Putamen (tissue), 1 donor: ENCODE measurements around the gene CEACAM3.

Source experiments
- DNase-seq: peaks from one replicate; pipeline ENCODE4 v3.0.0-alpha.2; 2016; ENCODE audit warnings: low spot score

Gene CEACAM3

DNA sequence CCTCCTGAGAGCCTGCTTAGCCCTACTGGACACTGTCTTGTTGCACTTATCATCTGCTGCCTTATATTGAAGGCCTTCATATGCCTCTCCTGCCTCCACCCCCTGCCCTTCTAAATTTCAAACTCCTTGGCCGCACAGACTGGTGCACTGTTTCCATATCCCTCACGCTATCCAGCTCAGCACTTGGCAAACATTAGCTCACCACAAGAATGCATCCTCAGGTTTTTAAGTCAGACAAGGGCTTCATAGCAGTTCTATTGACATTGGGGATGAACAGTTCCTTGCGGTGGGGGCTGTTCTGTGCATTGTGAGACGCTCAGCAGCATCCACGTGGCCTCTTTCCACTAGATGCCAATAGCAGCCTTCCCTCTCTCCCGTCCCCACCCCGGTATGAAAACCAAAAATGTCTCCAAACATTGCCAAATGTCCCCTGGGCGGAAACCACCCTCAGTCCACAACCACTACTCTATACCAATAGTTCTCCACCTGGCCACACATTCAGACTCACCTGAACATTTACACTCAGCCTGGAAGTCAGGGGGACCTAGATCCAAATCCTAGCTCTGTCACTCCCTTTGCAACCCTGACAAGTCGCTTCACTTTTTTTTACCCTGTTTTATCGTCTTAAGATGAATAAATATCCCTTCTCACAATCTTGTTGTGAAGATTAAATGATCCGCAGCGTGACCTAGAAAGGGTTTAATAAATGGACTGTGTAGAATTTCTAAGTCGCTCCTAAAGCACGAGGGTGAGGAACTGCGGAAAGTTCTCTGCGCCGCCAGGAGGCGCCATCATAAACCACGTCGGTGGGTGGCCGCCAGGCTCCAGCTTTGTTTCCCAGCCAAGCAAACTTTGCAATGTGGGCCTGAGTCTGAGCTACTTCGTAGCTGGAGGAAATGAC, 3.6 kb upstream of the CEACAM3 start:
- DNase-seq, result no peak

DNA sequence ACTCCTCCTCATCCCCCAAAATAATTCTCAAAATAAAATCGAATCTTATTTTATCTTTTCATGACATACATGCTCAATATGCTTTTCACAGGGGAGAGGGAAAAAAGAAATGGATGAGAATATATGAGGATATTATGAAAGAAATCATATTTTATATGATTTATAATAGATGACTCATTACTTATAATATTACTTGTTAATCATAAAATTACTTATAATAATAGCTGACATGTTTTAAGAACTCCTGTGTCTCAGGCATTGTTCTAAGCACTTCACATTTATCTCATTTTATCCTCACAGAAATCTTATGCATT, 3.0 kb upstream of the CEACAM3 start:
- DNase-seq, result no peak

DNA sequence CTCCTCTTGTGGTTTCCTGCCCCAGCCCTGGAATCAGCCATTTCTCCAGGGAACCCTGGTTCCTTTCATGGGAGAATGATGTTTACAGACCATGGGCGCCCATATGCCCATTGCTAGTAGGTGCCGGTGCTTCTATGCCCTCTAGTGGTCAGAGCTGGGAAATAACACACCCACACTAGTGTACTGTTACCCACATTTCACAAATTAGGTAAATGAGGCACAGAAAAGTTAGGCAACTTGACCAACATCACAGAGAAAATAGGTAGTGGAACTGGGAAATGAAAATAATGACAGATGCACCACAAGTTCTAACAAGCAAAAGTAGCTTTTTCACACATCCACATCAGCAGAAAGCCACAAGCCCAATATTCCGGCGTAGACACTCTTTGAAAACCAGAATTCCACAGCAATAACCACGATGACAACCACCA, 1.3 kb upstream of the CEACAM3 start:
- no peak for DNase-seq

DNA sequence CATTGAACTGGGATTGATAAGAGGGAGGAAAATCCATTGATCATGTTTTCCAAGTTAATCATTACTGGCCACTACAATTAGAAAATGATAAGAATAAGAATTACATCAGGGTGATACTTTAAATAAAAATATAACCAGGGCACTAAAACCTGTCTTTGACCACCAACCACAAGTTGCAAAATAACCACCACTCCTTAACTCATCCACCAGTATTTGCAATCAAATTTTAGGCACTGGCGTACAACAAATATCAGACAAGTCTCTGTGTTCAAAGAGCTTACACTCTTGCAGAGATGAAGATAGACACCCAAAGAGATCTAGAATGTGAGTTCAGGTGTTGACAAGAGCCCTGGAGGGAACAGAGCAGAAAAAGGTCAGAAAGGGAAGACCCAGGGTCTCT, 514 bp downstream of the CEACAM3 start:
- no peak for DNase-seq

DNA sequence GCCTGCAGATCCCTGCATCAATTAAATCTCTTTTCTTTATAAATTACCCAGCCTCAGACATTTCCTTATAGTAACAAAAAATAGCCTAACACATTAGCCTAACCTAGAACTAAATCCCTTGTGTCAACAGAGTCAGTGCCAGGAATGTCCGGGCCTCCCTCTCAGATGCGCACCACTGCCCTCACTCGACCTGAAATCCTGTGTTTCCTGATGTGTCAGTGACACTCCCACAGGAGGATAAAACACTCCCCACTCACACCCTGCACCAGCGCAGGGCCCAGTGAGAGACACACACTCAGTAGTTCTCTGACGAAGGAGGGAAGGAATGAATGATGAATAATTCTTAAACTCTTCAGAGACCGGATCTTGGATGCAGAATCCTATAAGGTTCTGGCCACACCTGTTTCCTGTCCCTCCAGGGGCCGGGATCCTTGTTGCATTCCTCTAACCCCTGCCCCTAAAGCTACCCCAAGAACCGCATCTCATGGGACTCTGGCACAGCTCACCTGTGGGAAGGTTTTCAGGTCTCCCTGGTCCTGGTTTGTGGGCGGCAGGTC, 3.1 kb downstream of the CEACAM3 start:
- DNase-seq, result no peak

DNA sequence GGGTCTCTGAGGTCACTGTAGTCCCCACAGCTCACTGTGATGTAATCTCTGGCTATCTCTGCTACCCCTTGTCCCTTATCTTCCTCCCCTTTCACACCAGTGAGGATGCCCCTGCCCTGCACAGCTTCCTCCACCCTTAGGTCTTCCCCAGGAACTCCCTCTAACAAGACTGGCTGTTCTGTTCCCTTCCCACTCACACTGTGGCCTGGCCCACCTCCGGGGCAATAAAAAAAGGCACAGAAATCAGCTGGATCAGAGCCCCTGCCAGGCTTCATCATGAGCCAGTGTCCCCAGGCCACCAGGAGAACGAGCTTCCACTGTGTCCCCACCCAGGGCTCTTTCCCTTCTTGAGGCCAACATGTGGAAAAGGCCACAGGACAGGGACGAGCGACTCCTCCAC, 4.6 kb downstream of the CEACAM3 start:
- DNase-seq, result no peak

DNA sequence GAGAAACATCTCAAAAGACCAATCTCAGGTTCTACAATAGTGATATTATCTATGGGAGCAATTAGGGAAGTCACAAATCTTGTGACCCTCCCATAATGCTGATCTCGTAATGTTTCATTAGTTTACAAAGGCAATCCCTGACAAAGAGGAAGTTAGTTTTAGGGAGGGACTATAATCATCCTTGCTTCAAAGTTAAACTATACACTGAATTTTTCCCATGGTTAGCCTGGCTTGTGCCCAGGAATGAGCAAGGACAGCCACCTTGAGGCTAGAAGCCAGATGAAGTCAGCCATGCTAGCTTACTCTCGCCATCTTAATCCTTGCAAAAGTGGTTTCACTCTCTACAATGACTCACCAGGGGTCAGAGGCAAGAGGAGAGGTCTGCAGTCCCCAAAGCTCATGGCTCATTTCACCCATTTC, 5.4 kb downstream of the CEACAM3 start:
- no peak for DNase-seq

DNA sequence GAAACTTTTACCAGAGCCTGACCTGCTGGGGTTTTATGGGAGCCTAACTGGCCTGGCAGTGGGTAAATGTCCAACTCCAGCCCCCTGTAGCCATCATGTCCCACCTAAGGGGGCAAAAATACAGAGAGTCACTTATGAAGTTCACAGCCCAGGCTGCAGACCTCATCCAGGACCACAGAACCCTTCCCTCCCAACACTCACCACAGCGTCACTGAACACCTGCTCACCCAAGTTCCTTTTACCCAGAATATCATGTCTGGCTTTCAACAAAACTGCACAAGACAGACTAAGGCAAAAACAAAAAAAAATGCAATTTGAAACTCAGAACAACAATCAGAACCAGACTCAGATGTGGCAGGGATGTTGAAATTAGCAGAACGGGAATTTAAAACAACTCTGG, 6.4 kb downstream of the CEACAM3 start:
- DNase-seq, result no peak

DNA sequence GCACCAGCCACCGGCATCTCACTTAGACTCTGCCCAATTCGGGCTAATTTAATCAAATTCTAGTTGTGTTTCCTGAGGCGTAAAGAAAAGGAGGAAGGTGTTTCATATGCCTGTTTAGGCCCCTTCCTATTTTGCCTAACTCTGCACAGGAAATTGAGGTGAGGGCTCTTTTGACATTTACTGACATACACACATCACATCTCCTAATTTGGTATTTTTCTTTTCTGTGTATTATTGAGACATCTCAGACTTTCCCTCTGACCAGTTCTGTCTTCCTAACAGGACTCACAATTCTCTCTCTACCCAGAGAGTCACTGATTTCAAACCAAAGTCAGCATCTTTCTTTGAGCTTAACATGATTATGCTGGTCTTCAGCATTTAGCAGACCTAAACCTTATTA, 7.9 kb downstream of the CEACAM3 start:
- DNase-seq, result no peak

DNA sequence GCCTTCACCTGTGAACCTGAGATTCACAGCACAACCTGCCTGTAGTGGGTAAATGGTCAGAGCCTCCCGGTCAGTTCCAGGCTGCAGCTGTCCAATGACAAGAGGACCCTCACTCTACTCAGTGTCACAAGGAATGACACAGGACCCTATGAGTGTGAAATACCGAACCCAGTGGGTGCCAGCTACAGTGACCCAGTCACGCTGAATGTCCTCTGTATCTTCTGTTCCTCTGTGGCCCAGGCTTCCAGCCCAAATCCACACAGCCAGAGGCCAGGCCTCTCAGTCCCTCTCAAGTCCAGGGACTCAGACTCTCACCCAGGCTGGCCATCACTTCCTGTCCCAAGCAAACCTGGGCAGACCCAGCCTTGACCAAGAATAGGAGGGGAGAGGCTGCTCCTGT, 10.8 kb downstream of the CEACAM3 start:
- no peak for DNase-seq

DNA sequence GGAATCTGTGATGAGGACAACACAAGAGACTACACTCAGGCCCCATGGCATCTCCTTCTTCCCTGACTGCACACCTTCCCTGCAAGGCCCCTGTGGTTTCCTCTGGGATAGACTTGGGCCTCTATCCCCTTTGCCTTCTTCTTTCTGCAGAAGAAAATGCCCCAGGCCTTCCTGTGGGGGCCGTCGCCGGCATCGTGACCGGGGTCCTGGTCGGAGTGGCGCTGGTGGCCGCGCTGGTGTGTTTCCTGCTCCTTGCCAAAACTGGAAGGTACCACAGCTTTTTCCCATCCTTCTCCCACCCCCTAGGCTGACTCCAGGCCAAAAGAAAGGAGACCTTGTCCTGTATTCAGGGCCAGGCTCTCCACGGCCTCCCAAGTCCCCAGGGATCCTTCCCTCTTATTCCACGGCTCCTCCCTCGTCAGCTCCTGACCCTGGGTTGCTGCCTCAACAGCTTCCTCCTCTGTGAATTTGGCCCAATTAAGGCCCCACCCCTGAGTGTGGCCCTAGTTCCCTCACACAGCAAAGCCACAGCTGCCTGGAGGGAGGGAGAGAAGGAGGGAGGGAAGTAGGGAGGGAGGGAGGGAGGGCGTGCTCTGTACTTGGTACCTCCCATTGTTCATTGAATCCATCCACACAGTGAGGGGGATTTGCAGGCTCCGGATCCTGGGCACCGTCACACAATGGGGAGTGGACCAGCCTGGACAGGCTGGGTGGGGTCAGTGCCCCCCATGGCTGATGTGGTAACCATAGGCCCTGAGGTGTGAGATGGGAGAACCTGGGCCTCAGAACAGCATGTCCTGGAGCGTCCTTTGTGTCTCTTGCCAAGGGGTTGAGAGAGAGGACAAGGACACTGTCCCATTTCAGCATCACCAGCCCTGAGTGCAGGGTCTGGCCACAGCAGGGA, 12.5 kb downstream of the CEACAM3 start:
- DNase-seq, result no peak

DNA sequence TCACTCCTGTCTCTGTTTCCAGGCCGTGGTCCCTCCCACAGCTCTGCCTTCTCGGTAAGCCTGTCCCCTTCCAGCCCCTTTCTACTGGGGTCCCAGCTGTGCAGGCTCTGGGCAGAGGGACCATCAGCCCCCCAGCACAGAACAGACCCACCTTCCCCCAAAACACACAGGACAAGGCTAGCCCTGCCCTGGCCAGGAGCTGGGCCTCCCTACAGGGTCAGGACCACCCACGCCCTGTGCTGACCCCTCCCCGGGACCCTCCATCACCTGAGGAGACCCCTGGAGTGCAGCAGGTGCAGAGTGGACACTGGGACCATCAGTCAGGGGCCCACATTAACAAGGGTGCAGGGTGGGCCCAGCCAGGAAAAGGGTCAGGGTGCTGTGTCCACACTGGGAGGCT, 13.9 kb downstream of the CEACAM3 start:
- no peak for DNase-seq

DNA sequence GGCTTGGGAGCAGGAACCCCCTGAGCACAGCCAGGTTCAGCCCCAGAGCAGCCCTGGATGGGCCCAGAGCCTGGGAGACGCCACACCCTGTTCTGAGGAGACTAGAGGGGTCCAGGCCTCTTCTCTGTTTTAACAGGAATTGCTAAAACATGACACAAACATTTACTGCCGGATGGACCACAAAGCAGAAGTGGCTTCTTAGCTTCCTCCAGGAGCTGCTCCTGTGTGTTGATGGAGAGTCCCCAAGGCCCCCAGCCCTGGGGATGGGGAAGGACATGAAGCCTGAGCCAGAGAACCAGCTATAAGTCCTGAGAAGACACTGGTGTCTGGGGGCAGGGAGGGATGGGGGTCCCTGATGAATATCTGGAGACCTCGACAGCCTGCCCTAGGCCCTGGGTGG, 14.6 kb downstream of the CEACAM3 start:
- DNase-seq, result no peak

DNA sequence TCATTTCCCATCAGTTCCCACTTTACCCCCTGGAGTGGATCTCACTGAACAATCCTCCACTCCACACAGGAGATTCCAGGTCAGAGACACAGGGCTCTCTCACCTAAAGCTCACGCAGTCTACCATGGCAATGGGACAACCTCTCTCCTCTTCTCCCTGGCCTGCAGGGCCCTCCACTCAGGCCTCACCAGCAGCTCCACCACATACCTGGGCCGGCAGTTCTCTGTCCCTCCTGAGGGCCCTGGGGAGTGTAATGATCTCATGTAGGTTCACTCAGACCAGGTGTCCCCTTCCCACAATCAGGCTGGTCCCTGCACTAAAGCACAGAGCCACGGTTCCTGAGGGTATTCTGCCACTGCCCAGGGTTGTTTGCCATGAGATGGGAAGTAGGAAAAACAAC, 15.6 kb downstream of the CEACAM3 start:
- no peak for DNase-seq

DNA sequence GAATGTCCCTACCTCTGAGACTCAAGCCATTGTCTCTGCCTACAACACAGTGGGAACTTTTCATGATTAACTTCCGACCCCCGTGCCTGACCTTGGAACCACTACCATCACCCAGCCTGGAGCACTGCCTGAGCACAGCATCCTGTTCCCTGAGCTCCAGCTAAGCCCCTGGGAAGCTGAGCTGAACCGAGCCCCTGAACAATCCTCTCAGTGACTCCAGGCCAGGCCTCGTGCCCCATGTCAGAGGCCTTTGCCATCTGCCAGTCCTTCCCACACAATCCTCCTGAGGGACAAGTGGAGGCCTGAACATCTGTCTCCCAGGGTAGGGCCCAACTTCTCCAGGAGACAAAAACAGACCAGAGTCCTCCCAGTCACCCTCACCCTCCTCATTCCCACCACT, 17.5 kb downstream of the CEACAM3 start:
- no peak for DNase-seq

DNA sequence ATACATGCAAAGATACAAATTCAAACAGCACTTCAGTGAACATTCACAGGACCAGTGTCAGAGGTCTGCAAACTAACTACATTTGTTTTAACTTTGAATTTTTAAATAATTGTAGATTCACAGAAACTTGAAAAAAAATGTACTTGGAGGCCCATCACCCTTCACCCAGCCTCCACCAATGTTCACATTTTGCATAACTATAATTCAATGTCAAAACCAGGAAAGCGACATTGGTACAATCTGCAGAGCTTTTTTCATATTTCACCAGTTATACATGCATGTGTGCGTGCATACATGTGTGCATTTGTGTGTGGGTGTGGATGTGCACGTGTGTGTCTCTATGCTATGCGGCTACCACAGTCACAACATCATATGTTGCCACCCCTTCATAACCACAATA, 18.9 kb downstream of the CEACAM3 start:
- no peak for DNase-seq

DNA sequence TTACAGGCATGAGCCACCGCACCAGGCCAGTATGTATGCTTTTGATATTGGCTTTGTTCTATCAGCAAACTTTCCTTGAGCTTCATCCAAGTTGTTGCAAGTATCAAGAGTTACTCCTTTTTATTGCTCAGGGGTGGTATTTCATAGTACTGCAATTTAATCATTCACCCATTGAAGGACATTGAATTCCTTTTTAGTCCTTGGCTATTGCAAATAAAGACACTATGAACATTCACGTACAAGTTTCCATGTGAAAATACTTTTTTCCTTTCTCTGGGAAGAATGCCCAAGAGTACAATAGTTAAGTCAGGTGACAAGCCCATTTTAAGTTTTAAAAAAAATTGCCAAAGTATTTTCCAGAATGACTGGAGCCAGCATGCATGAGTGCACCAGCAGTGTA, 20.4 kb downstream of the CEACAM3 start:
- no peak for DNase-seq

DNA sequence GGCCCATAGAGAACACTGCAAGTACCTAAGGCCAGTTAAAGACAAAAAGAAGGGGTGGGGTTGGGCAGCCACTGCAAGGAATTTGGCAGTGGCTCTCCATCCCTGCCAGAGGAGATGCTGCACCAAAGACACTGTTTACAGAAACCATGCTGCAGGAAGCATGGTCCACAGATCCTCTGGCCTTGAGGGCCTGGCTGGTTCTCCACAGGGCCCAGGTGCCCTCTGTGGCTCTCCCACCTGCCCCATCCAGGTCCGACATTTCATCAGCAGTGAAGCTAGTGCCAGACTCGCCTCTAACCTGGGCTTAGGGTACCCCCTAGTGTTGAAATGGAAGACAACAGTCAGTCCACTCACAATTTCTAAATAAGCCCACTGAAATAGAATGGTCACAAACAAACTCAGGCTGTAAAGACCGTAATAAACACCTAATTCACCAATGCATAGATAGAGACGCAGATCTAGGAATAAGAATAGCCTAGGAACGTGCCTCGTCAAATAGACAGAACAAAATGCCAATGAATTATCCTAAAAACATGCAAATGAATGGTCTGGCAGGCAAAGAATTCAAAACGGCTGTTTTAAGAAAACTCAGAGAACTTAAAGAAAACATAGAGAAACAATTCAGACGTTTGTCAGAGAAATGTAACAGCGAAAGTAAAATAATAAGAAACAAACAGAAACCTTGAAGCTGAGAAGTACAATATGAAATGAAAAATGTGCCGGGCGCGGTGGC, 24.8 kb downstream of the CEACAM3 start:
- no peak for DNase-seq

DNA sequence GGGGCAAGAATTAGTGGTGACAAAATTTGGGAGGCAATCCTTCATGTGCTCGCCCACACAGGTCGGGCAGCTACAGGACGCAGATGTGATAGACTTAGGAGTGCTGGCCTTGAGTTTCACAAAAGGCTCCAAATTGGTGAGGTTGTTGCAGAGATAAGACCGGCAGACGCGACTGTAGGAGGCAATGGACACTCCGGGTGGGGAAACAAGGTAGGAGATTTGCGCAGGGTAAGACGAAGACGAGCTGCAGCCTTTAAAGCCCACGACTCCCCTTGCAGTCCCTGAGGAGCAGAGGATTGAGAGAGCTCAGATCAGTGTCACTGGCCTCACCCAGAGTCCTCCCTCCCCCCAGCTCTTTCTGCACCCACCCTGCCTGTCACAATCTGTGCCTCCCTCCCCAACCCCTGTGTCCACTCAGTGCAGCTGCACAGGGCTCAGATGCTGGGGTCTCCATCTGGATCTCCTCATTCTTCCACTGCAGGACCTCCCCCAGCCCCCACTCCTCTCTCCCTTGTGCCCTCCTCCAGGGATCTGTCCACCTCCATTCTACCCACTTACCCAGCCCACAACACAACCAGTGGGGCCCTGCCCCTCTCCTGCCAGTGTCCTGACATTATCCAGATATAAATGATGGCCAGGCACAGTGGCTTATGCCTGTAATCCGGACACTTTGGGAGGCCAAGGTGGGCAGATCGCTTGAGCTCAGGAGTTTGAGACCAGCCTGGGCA, 41.8 kb downstream of the CEACAM3 start:
- no peak for DNase-seq

DNA sequence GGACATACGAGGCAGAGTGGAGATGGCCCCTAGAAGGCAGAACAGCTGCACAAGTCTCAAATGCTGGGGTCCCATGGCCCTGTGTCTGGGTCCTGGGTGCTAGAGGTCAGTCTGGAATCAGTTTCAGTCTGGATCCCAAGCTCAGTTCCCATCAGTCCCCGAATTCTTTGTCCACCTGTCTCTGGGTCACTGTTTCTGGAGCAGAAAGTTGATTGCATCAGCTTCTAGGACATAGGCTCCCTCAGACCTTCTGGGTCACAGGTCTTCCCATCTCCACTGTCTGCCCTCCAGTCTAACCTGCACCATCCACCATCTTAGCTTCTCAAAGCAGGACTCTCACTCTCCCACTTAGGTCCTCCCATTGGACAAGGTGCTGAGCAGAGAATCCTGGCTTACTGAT, 42.8 kb downstream of the CEACAM3 start:
- DNase-seq, result no peak

DNA sequence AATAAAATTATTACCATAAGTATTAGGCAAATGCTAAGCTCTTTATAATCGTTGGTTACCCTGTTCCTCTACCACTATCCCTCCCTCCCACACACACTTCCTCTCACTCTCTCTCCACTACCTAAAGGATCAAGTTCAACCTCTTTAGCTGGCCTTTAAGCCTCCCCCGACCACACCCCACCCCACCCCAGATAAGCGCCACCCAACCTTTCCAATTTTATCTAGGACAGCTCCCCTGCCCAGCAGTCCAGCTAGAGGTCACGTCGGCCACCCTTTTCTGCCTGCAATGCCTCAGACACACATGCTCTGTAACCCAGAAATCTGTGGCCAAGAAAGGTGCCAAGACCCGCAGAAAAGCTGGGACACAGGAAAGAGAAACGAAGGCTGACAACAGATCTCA, 47.0 kb downstream of the CEACAM3 start:
- DNase-seq, result no peak

DNA sequence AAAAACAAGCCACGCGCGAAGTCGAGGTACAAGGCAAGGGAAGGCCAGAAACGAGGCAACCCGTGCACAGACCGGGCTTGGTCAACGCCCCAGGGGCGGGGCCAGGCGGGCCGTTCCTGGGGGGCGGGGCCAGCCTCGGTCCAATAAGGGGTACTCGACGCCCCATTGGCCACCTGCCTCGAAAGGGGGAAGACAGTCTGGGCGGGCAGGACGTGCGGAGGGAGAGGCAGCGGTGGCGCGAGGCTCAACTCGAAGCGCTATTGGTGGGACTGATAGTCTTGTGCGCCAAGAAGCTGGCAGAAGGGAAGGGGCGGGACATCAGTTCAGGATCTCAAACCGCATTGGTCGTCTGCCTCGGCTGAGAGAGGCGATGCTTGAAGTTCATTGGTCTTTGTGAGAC, 48.2 kb downstream of the CEACAM3 start, which contains the start of gene LYPD4:
LYPD4 (minus strand) TSS at position 83 of the 400 bp plus-strand sequence. CDS start 5,398 bp downstream, outside the sequence.
- DNase-seq, result no peak
